ENCODE data around the gene CD8A.
"Not testable (repeated sequence)": the region's sequence is repeated elsewhere in the genome, so short reads cannot be mapped to it uniquely, and the experiment has no call there.

DNA sequence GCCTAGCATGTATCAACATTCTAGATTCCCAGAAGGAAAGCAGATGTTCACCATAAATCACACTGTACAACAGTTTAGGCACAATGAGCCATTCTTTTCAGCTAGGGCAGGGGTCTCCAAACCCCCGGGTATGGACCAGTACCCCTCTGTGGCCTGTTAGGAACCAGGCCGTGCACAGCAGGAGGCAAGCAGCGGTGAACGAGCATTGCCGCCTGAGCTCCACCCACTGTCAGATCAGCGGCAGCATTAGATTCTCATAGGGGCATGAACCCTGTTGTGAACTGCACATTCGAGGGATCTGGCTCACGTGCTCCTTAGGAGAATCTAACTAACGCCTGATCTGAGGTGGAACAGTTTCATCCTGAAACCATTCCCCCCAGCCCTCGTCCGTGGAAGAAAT lies 50.8 kb downstream of the CD8A start:
- TF ChIP-seq, protein P1, sequence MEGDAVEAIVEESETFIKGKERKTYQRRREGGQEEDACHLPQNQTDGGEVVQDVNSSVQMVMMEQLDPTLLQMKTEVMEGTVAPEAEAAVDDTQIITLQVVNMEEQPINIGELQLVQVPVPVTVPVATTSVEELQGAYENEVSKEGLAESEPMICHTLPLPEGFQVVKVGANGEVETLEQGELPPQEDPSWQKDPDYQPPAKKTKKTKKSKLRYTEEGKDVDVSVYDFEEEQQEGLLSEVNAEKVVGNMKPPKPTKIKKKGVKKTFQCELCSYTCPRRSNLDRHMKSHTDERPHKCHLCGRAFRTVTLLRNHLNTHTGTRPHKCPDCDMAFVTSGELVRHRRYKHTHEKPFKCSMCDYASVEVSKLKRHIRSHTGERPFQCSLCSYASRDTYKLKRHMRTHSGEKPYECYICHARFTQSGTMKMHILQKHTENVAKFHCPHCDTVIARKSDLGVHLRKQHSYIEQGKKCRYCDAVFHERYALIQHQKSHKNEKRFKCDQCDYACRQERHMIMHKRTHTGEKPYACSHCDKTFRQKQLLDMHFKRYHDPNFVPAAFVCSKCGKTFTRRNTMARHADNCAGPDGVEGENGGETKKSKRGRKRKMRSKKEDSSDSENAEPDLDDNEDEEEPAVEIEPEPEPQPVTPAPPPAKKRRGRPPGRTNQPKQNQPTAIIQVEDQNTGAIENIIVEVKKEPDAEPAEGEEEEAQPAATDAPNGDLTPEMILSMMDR (conservative IDR thresholded peaks at IDR 0.05 in 1 of 2, IDR thresholded peaks at IDR 0.05 in 1 of 2; ENCODE audit: low read depth in 1 of 2, low read length in 2 of 2), result not testable (repeated sequence)
- TF ChIP-seq EZH2 (IDR thresholded peaks at IDR 0.05; ENCODE audit: low read length, missing control alignments), result not testable (repeated sequence)
